B cell (primary cell): Measurements from ENCODE around the gene TMEM17.

ENCODE experiments used
- EZH2 ChIP-seq: IDR thresholded peaks from 2 replicates; pipeline ENCODE4 v1.6.1; 2012; ENCODE audit warnings: borderline replicate concordance, low read depth, mild to moderate bottlenecking, moderate library complexity, low read length; ENCODE audit not compliant: insufficient read depth, poor library complexity, severe bottlenecking
- TF ChIP-seq, protein P1 (sequence below): fragments of 200-600 bp; IDR thresholded peaks from one replicate; pipeline ENCODE4 v1.8.0; 2022; ENCODE audit warnings: antibody characterized with exemption, mild to moderate bottlenecking

DNA sequence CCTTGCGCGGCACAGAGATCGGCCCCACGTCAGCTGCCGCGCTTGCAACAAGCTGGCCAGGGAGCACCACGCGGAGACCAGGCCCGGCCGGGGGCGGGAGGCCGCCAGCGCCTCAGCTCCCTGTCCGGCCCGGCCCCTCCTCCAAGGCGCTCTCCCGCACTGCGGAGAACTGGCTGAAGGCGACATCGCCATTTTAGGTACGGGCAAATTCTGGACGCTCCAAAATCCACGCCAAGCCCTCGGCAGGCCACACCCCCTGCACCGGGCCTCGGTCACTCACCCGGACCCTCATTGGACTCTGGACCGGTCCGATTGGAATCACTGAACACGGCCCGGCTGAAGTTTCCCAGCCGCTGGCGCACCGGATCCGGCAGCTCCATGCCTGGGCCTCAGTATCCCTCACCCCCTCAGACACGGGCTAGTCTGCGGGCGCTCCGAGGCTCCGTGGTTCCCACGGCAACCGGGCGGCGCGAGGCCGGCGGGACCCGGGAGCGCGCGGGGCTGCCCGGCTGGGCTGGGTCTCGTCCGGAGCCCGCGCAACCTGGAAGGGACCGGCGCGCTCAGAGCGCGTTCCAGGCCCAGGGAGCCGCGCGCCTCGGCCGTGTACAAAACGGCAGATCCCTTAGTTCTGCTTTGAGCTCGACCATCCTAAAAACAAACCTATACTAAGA, at the start of gene TMEM17:
- TF ChIP-seq, protein P1, sequence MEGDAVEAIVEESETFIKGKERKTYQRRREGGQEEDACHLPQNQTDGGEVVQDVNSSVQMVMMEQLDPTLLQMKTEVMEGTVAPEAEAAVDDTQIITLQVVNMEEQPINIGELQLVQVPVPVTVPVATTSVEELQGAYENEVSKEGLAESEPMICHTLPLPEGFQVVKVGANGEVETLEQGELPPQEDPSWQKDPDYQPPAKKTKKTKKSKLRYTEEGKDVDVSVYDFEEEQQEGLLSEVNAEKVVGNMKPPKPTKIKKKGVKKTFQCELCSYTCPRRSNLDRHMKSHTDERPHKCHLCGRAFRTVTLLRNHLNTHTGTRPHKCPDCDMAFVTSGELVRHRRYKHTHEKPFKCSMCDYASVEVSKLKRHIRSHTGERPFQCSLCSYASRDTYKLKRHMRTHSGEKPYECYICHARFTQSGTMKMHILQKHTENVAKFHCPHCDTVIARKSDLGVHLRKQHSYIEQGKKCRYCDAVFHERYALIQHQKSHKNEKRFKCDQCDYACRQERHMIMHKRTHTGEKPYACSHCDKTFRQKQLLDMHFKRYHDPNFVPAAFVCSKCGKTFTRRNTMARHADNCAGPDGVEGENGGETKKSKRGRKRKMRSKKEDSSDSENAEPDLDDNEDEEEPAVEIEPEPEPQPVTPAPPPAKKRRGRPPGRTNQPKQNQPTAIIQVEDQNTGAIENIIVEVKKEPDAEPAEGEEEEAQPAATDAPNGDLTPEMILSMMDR = no peak
- no peak for TF ChIP-seq EZH2
